ENCODE measurements around the gene SP110. TPM values are rescaled to one million over a fixed set of nuclear protein-coding genes. Genes with fewer than 3 reads are reported as not detected.

The SP110 gene
- total RNA-seq, 4 donors from 2014 or later = 11.8 to 32.7 (median 21.2) TPM

DNA sequence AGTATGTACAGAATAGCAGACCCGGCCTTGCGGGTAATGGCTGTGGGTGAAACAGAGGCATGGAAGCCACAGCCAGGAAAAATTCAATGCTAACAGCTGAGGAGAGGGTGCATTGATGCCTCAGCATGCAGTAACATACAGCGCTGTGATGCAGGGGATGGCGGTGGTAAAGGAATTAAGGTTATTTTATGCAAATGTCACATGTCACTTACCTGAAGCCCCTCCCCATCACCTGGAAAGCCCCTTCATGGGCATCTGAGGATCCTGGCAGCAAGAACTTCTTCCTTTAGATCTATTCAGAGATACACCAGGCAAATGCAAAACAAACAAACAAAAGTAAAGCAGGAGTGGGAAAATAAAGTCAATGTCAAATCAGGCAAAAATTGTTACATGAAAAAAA, 1.7 kb upstream of the SP110 start:
- Histone ChIP-seq H3K27ac (no peak overlapping the region), H3K36me3 (no peaks in the 10 kb centered on the region), H3K4me1 (peaks cover 32% of the 10 kb centered on the region), H3K4me3 (no peak overlapping the region), H3K9me3 (no peaks in the 10 kb centered on the region), H3K27me3 (no peaks in the 10 kb centered on the region)
- WGBS = 96% methylated on average over 4 of the region's 4 CpGs
- no peak for DNase-seq (ENCODE audit: low spot score in 2 of 2)
- TF ChIP-seq EP300 (IDR thresholded peaks at IDR 0.05) (no peak), POLR2AphosphoS5 (IDR thresholded peaks at IDR 0.05) (no peak), POLR2A (IDR thresholded peaks at IDR 0.05) (no peak)
- TF ChIP-seq, protein P1, sequence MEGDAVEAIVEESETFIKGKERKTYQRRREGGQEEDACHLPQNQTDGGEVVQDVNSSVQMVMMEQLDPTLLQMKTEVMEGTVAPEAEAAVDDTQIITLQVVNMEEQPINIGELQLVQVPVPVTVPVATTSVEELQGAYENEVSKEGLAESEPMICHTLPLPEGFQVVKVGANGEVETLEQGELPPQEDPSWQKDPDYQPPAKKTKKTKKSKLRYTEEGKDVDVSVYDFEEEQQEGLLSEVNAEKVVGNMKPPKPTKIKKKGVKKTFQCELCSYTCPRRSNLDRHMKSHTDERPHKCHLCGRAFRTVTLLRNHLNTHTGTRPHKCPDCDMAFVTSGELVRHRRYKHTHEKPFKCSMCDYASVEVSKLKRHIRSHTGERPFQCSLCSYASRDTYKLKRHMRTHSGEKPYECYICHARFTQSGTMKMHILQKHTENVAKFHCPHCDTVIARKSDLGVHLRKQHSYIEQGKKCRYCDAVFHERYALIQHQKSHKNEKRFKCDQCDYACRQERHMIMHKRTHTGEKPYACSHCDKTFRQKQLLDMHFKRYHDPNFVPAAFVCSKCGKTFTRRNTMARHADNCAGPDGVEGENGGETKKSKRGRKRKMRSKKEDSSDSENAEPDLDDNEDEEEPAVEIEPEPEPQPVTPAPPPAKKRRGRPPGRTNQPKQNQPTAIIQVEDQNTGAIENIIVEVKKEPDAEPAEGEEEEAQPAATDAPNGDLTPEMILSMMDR (IDR thresholded peaks at IDR 0.05) = no peak

GRCh38 chr2:230220347-230220969, 674 bp upstream of the SP110 start:
- TF ChIP-seq EP300 (IDR thresholded peaks at IDR 0.05) (no peak), POLR2AphosphoS5 (IDR thresholded peaks at IDR 0.05) (no peak), POLR2A (IDR thresholded peaks at IDR 0.05) (no peak)
- TF ChIP-seq, protein P1 (IDR thresholded peaks at IDR 0.05) = no peak
- Histone ChIP-seq H3K4me3 (peak overlapping the region; percentile 68), H3K27ac (peak overlapping the region; percentile 81), H3K4me1 (peaks cover 32% of the 10 kb centered on the region), H3K9me3 (no peaks in the 10 kb centered on the region), H3K36me3 (peaks cover 9% of the 10 kb centered on the region), H3K27me3 (no peaks in the 10 kb centered on the region)
- no peak for DNase-seq (ENCODE audit: low spot score in 2 of 2)
- WGBS = 100% methylated on average over 1 of the region's 1 CpG

GRCh38 chr2:230218421-230218820, 1.4 kb downstream of the SP110 start:
- H3K9me3 ChIP-seq = no peaks in the 10 kb centered on the region
- H3K27me3 ChIP-seq = no peaks in the 10 kb centered on the region
- no peak for DNase-seq (ENCODE audit: low spot score in 2 of 2)
- H3K36me3 ChIP-seq = peaks cover 29% of the 10 kb centered on the region
- peaks cover 32% of the 10 kb centered on the region for H3K4me1 ChIP-seq
- no peak overlapping the region for H3K27ac ChIP-seq
- WGBS = 36% methylated on average over 2 of the region's 2 CpGs
- H3K4me3 ChIP-seq = peak overlapping the region; percentile 68
- TF ChIP-seq POLR2A (IDR thresholded peaks at IDR 0.05) = no peak
- no peak for TF ChIP-seq EP300 (IDR thresholded peaks at IDR 0.05)
- no peak for TF ChIP-seq POLR2AphosphoS5 (IDR thresholded peaks at IDR 0.05)
- TF ChIP-seq, protein P1 (IDR thresholded peaks at IDR 0.05) = no peak

DNA sequence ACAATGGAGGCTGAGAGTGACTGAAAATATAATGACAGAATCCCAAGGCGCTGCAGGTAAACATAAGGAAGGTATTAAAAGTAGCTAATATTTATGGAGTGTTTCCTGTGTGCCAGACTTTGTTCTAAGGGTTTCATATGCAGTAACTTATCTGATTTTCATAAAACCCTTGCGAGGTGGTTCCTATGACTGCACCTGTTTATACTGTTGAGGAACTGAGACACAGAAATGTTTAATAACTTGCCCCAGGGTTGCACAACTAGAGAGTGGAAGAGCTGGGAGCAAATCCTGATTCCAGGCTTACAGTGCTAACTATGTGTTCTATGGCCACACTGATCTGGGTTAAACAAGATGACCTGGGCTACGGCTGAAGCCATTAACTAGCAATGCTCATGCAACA, 2.4 kb downstream of the SP110 start:
- Histone ChIP-seq H3K4me3 (no peak overlapping the region), H3K27ac (no peak overlapping the region), H3K36me3 (peaks cover 39% of the 10 kb centered on the region), H3K4me1 (peaks cover 30% of the 10 kb centered on the region), H3K27me3 (no peaks in the 10 kb centered on the region), H3K9me3 (no peaks in the 10 kb centered on the region)
- WGBS = 70% methylated on average over 3 of the region's 3 CpGs
- no peak for DNase-seq (ENCODE audit: low spot score in 2 of 2)
- TF ChIP-seq, protein P1 (IDR thresholded peaks at IDR 0.05) = no peak
- TF ChIP-seq POLR2AphosphoS5 (IDR thresholded peaks at IDR 0.05) (no peak), EP300 (IDR thresholded peaks at IDR 0.05) (no peak), POLR2A (IDR thresholded peaks at IDR 0.05) (no peak)

- 100% methylated on average over 1 of the region's 1 CpG for WGBS
- Histone ChIP-seq H3K27ac (no peak overlapping the region), H3K27me3 (no peaks in the 10 kb centered on the region), H3K4me1 (peaks cover 25% of the 10 kb centered on the region), H3K36me3 (peaks cover 48% of the 10 kb centered on the region), H3K4me3 (no peak overlapping the region), H3K9me3 (no peaks in the 10 kb centered on the region)
- TF ChIP-seq, protein P1 (IDR thresholded peaks at IDR 0.05) = no peak
- TF ChIP-seq POLR2AphosphoS5 (IDR thresholded peaks at IDR 0.05) = no peak
- TF ChIP-seq EP300 (IDR thresholded peaks at IDR 0.05) = no peak
- TF ChIP-seq POLR2A (IDR thresholded peaks at IDR 0.05) = no peak
- no peak for DNase-seq (ENCODE audit: low spot score in 2 of 2)
Observed at GRCh38 chr2:230216489-230216888, 3.3 kb downstream of the SP110 start.
